GM19240 (cell line): ENCODE measurements around the gene SEL1L3.

Source experiments
- DNase-seq: peaks from one replicate; pipeline ENCODE4 v3.0.0; 2011; ENCODE audit warnings: low spot score; ENCODE audit not compliant: insufficient read length

SEL1L3 gene

GRCh38 chr4:25857403-25857802 is 5.4 kb downstream of the SEL1L3 start:
- DNase-seq, result no peak

GRCh38 chr4:25856756-25857155 is 6.0 kb downstream of the SEL1L3 start:
- DNase-seq, result no peak

GRCh38 chr4:25852103-25852502 is 10.7 kb downstream of the SEL1L3 start:
- no peak for DNase-seq

- no peak for DNase-seq
Measured at GRCh38 chr4:25847329-25847728, 15.5 kb downstream of the SEL1L3 start.

GRCh38 chr4:25845841-25846653 is 16.7 kb downstream of the SEL1L3 start:
- no peak for DNase-seq

- DNase-seq, result no peak
Measured at GRCh38 chr4:25844961-25845712, 17.7 kb downstream of the SEL1L3 start.

- peak; percentile 14 for DNase-seq
Measured at GRCh38 chr4:25843340-25844097, 19.3 kb downstream of the SEL1L3 start.

GRCh38 chr4:25842229-25842845 is 20.5 kb downstream of the SEL1L3 start:
- DNase-seq, result peak; percentile 27

GRCh38 chr4:25839687-25840086 is 23.1 kb downstream of the SEL1L3 start:
- DNase-seq, result no peak

GRCh38 chr4:25839233-25839632 is 23.6 kb downstream of the SEL1L3 start:
- DNase-seq, result no peak

- no peak for DNase-seq
Measured at GRCh38 chr4:25838526-25838925, 24.3 kb downstream of the SEL1L3 start.

- DNase-seq, result no peak
Measured at GRCh38 chr4:25837107-25837506, 25.7 kb downstream of the SEL1L3 start.

GRCh38 chr4:25835384-25835783 is 27.4 kb downstream of the SEL1L3 start:
- DNase-seq, result no peak

GRCh38 chr4:25834411-25835107 is 28.2 kb downstream of the SEL1L3 start:
- DNase-seq, result no peak

- no peak for DNase-seq
Measured at GRCh38 chr4:25830548-25830947, 32.2 kb downstream of the SEL1L3 start.

GRCh38 chr4:25827897-25828296 is 34.9 kb downstream of the SEL1L3 start:
- no peak for DNase-seq

- no peak for DNase-seq
Measured at GRCh38 chr4:25827373-25827772, 35.4 kb downstream of the SEL1L3 start.

- no peak for DNase-seq
Measured at GRCh38 chr4:25826074-25826752, 36.6 kb downstream of the SEL1L3 start.

- DNase-seq, result no peak
Measured at GRCh38 chr4:25823632-25824031, 39.2 kb downstream of the SEL1L3 start.

- DNase-seq, result no peak
Measured at GRCh38 chr4:25821899-25822298, 40.9 kb downstream of the SEL1L3 start.
